GM23248 (cell line): Measurements from ENCODE around the gene ABHD17A. TPM values are rescaled to one million over a fixed set of nuclear protein-coding genes. Genes with fewer than 3 reads are reported as not detected.

ENCODE experiments used
- DNase-seq: peaks from one replicate; pipeline ENCODE4 v3.0.0-alpha.2; 2015
- H2AFZ ChIP-seq: fragments of 200-600 bp; sonication (generic); 2 replicates; pipeline ENCODE4 v1.6.1; 2016; ENCODE audit warnings: antibody characterized with exemption
- H3F3A ChIP-seq: fragments of 200-600 bp; sonication (generic); 2 replicates; pipeline ENCODE4 v1.6.1; 2016; ENCODE audit warnings: mild to moderate bottlenecking, antibody characterized with exemption, mixed run types; ENCODE audit not compliant: insufficient read depth
- H3K27ac ChIP-seq: fragments of 200-600 bp; sonication (generic); 2 replicates; pipeline ENCODE4 v1.5.1; 2016; ENCODE audit warnings: mild to moderate bottlenecking
- H3K27me3 ChIP-seq: fragments of 200-600 bp; sonication (generic); replicated peaks from 2 replicates; pipeline ENCODE4 v1.6.1; 2016; ENCODE audit warnings: mild to moderate bottlenecking; ENCODE audit not compliant: insufficient read depth
- H3K36me3 ChIP-seq: fragments of 200-600 bp; sonication (generic); 2 replicates; pipeline ENCODE4 v1.6.1; 2016; ENCODE audit warnings: low read depth, mild to moderate bottlenecking
- H3K4me1 ChIP-seq: fragments of 200-600 bp; sonication (generic); 2 replicates; pipeline ENCODE4 v1.6.1; 2016; ENCODE audit warnings: mild to moderate bottlenecking; ENCODE audit not compliant: insufficient read depth
- H3K4me2 ChIP-seq: fragments of 200-600 bp; sonication (generic); one replicate; pipeline ENCODE4 v1.6.1; 2016; ENCODE audit warnings: mild to moderate bottlenecking; ENCODE audit not compliant: unreplicated experiment
- H3K4me3 ChIP-seq: fragments of 200-600 bp; sonication (generic); 2 replicates; pipeline ENCODE4 v1.5.1; 2016; ENCODE audit warnings: mild to moderate bottlenecking
- H3K79me2 ChIP-seq: fragments of 200-600 bp; sonication (generic); 2 replicates; pipeline ENCODE4 v1.6.1; 2016; ENCODE audit warnings: mild to moderate bottlenecking; ENCODE audit not compliant: insufficient read depth
- H3K9ac ChIP-seq: fragments of 200-600 bp; sonication (generic); 2 replicates; pipeline ENCODE4 v1.6.1; 2016; ENCODE audit warnings: mild to moderate bottlenecking
- H3K9me2 ChIP-seq: fragments of 200-600 bp; sonication (generic); 2 replicates; pipeline ENCODE4 v1.6.1; 2016; ENCODE audit warnings: mixed run types, mild to moderate bottlenecking, moderate library complexity; ENCODE audit not compliant: insufficient read depth
- H3K9me3 ChIP-seq: fragments of 200-600 bp; sonication (generic); one replicate; pipeline ENCODE4 v1.6.1; 2017; ENCODE audit warnings: low read depth
- H4K20me1 ChIP-seq: fragments of 200-600 bp; sonication (generic); 2 replicates; pipeline ENCODE4 v1.6.0; 2016; ENCODE audit not compliant: insufficient read depth
- EZH2 ChIP-seq: fragments of 200-600 bp; sonication (generic); IDR thresholded peaks from 2 replicates; pipeline ENCODE4 v1.6.1; 2018; ENCODE audit warnings: antibody characterized with exemption, mild to moderate bottlenecking; ENCODE audit not compliant: insufficient read depth, poor library complexity, severe bottlenecking
- EZH2phosphoT487 ChIP-seq: fragments of 200-600 bp; sonication (generic); IDR thresholded peaks from 2 replicates; pipeline ENCODE4 v1.6.1; 2018; ENCODE audit warnings: antibody characterized with exemption, moderate library complexity, mild to moderate bottlenecking, low read depth; ENCODE audit not compliant: insufficient read depth
- WGBS, 2 experiments: methylation state at CpG; one replicate each; pipeline ENCODE4 v1.1.6; 2015 to 2017; ENCODE audit warnings: low lambda C conversion rate in 2 of 2, low coverage in 1 of 2; ENCODE audit errors: missing lambda C conversion rate in 2 of 2; 5-methylcytosine and 5-hydroxymethylcytosine counted together
- in situ Hi-C: fragments of 300-500 bp; cut with MboI; formaldehyde crosslinking; loops from 2 replicates; pipeline ENCODE4 v1.15.0; 2020
- polyA plus RNA-seq: library from polyadenylated mRNA; unstranded; fragments of >200 nt; fragmentation: Nextera tagmentation; extraction: Ambion mirVana; gene quantifications from 2 replicates; pipeline ENCODE4 v1.2.1, GENCODE V29; 2016
- total RNA-seq: library from RNA; depleted of rRNA; stranded (reverse); fragments of >200 nt; shearing (Covaris generic); gene quantifications from 2 replicates; pipeline ENCODE4 v1.2.3, GENCODE V29; 2014

The ABHD17A gene
- total and polyA plus RNA-seq, 2 experiments from 2014 or later, result 37.6 to 157 TPM

DNA sequence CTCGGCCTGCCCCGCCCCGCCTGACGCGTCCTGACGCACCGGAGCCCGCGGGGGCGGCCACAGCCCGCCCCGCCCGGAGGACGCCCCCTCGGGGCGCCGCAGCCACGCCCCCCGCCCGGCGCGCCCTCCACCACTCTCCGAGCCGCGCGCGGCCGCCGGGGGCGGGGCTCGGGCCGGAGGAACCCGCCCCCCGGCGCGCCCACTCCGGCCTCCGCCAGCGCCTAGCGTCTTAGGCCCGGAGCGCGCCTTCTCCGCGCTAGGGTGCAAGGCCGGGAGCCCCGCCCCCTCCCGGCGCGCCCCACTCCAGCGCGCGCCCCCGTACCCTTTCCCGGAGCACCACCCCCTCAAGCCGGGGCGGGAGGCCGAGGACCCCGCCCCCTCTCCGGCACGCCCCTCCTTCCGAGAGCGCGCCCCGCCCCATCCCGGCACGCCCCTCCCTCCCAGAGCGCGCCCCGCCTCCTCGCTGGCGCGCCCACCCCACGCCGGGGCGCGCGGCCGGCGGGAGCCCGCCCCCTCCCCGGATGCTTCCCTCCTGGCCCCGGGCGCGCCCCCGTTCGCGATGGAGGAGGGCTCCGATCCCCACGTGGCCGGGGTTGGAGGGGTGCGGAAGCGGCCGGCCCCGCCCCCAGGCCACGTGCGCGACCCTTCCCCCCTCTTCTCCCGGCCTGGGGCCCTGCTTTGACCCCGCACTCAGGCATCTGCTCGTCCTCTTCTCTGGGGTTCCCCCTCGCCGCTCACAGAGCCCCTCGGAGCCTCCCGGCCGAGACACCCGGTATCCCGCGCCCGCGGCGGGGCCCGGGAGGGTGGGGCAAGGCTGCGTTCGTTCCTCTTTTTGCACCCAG lies 21.4 kb downstream of the ABHD17A start:
- DNase-seq, result peak; percentile 97
- Histone ChIP-seq H3K4me2 (peak overlapping the region; percentile 87), H3K27me3 (no peaks in the 10 kb centered on the region), H2AFZ (peak overlapping the region; percentile 84), H3K36me3 (no peaks in the 10 kb centered on the region), H3K9me2 (no peaks in the 10 kb centered on the region), H3F3A (no peaks in the 10 kb centered on the region), H3K4me3 (peak overlapping the region; percentile 90), H3K27ac (peak overlapping the region; percentile 92), H3K79me2 (peaks cover 54% of the 10 kb centered on the region), H3K9ac (peak overlapping the region; percentile 96), H3K9me3 (no peaks in the 10 kb centered on the region), H4K20me1 (no peaks in the 10 kb centered on the region), H3K4me1 (peaks cover 9% of the 10 kb centered on the region; the same call in 1 of the 2 replicates)
- WGBS, 2 experiments, result 1% methylated on average over 22 to 62 of the region's 115 CpGs
- no peak for TF ChIP-seq EZH2
- TF ChIP-seq EZH2phosphoT487, result no peak
- in situ Hi-C loops, result no loop called here

DNA sequence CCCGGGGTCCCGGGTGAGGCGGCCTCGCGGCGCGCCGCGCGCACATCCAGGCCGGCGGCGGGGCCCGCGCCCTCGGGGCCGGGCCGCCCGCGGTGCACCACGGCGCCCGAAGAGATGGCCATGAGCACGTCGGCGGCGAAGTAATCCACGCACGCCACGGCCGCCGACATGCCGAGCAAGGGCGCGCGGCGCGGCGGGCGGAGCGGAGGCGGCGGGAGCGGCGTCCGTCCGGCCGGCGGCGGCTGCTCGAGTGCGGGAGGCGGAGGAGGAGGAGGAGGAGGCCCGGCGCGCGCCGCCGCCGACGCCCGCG lies 22.0 kb downstream of the ABHD17A start, which contains the start of gene KLF16:
Gene KLF16 (minus strand): TSS at position 252 of the 310 bp plus-strand sequence. CDS start 82 bp downstream, at position 170.
- Histone ChIP-seq H3F3A (no peaks in the 10 kb centered on the region), H3K36me3 (no peaks in the 10 kb centered on the region), H3K9me3 (no peaks in the 10 kb centered on the region), H4K20me1 (no peaks in the 10 kb centered on the region), H3K9me2 (no peaks in the 10 kb centered on the region), H3K4me1 (peaks cover 9% of the 10 kb centered on the region; the same call in 1 of the 2 replicates), H3K4me3 (peak within 1 kb of the TSS; percentile 91), H3K4me2 (peak within 1 kb of the TSS; percentile 87), H2AFZ (peak within 1 kb of the TSS; percentile 84), H3K27me3 (no peaks in the 10 kb centered on the region), H3K9ac (peak within 1 kb of the TSS; percentile 96), H3K79me2 (peaks cover 57% of the 10 kb centered on the region), H3K27ac (peak within 1 kb of the TSS; percentile 92)
- DNase-seq, result no peak
- TF ChIP-seq EZH2 (no peak), EZH2phosphoT487 (no peak)
- in situ Hi-C loops, result no loop called here
- 0 to 2% methylated on average over 17 to 41 of the region's 63 CpGs for WGBS, 2 experiments

DNA sequence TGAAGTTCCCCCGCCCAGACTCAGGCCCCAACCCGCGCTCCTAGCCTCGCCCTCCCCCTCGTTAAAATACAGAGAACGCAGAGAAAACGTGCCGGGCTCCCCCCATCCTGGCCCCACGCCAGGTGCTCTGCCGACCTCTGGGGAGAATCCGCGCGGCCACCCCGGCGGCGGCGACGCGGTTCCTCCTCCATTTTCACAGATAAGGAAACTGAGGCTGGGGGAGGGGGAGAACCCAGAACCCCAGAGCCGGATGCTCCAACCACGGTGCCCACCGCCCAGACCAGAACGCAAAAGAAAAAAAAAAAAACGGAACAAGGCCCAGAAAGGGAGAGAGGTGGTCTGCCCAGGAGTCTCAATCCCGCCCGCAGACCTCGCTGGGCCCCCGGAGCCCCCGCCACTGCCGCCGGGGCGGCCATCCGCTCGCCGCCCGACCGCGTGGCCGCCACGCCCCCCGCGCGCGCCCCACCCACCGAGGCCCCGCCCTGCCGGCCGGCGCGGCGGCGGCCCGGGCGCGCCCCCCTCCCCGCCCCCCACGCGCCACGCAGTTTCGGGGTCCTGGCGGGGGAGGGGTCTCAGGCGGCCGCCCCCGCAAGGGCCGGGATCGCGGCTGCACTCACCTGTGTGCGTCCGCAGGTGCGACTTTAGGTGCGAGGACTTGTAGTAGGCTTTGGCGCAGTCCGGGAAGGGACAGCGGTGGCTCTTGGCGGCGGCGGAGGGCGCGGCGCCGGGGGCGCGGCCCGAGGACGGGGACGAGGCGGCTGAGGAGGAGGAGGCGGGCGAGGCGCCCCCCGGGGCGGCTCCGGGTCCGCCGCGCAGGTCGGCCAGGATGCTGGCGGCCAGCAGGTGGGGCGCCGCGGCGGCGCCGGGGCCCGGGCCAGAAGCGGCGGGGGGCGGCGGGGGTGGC lies 22.6 kb downstream of the ABHD17A start:
- H3K36me3 ChIP-seq, result no peaks in the 10 kb centered on the region
- H3K4me1 ChIP-seq, result peaks cover 13% of the 10 kb centered on the region
- peak overlapping the region; percentile 91 for H3K4me3 ChIP-seq
- 2% methylated on average over 55 to 78 of the region's 109 CpGs for WGBS, 2 experiments
- H4K20me1 ChIP-seq, result no peaks in the 10 kb centered on the region
- H3K9me3 ChIP-seq, result no peaks in the 10 kb centered on the region
- H3K79me2 ChIP-seq, result peaks cover 63% of the 10 kb centered on the region
- H3K27ac ChIP-seq, result peak overlapping the region; percentile 72
- DNase-seq, result peak; percentile 70
- H3K4me2 ChIP-seq, result peak overlapping the region; percentile 87
- no peaks in the 10 kb centered on the region for H3K27me3 ChIP-seq
- H3F3A ChIP-seq, result no peaks in the 10 kb centered on the region
- no peaks in the 10 kb centered on the region for H3K9me2 ChIP-seq
- in situ Hi-C loops, result no loop called here
- TF ChIP-seq EZH2 (no peak), EZH2phosphoT487 (no peak)
- H2AFZ ChIP-seq, result no peak overlapping the region
- peak overlapping the region; percentile 90 for H3K9ac ChIP-seq

DNA sequence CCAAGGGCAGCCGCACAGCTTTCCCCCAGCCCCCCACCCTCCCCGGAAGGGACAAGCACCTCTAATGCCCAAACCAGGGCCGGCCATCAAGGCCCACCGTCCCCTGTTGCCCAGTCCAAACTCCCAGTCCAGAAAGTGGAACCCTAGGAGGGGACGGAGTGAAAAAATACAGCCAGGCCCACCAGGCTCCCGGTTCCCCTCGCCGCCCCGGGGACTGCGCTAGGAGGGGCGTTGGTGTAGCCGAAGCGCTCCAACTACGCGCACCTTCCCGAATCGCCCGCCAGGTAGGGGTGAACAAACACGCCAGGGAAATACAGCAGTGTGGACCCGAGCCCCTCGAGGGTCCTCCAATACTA lies 23.2 kb downstream of the ABHD17A start:
- peak overlapping the region; percentile 90 for H3K9ac ChIP-seq
- H3K79me2 ChIP-seq, result peaks cover 65% of the 10 kb centered on the region
- H3F3A ChIP-seq, result no peaks in the 10 kb centered on the region
- WGBS, 2 experiments, result 2% methylated on average over 21 of the region's 21 CpGs
- peak overlapping the region; percentile 72 for H3K27ac ChIP-seq
- in situ Hi-C loops, result no loop called here
- no peaks in the 10 kb centered on the region for H3K9me3 ChIP-seq
- H3K27me3 ChIP-seq, result no peaks in the 10 kb centered on the region
- H4K20me1 ChIP-seq, result no peaks in the 10 kb centered on the region
- peaks cover 16% of the 10 kb centered on the region for H3K4me1 ChIP-seq
- H3K4me3 ChIP-seq, result peak overlapping the region; percentile 91
- no peaks in the 10 kb centered on the region for H3K36me3 ChIP-seq
- no peaks in the 10 kb centered on the region for H3K9me2 ChIP-seq
- no peak for TF ChIP-seq EZH2
- TF ChIP-seq EZH2phosphoT487, result no peak
- peak overlapping the region; percentile 87 for H3K4me2 ChIP-seq
- no peak for DNase-seq
- no peak overlapping the region for H2AFZ ChIP-seq
